Keratinocyte (primary cell): ENCODE measurements around the gene ZNF24.

Experiments used
- EZH2 ChIP-seq: IDR thresholded peaks from one replicate; pipeline ENCODE4 v1.6.1; 2012; ENCODE audit warnings: inconsistent platforms, mild to moderate bottlenecking, low read length, moderate library complexity
- TF ChIP-seq, protein P1 (sequence below), 3 experiments: IDR thresholded peaks in 1 of 3; conservative IDR thresholded peaks in 1 of 3; optimal IDR thresholded peaks in 1 of 3; 2 replicates in 2 of 3; 3 replicates in 1 of 3; pipeline versions ENCODE3 to v1.5.1; 2011; ENCODE audit warnings: low read length in 3 of 3, mild to moderate bottlenecking in 3 of 3, moderate library complexity in 2 of 3, control low read depth in 1 of 3, inconsistent platforms in 1 of 3; ENCODE audit not compliant: insufficient read depth in 2 of 3; ENCODE audit errors: extremely low read depth in 1 of 3

DNA sequence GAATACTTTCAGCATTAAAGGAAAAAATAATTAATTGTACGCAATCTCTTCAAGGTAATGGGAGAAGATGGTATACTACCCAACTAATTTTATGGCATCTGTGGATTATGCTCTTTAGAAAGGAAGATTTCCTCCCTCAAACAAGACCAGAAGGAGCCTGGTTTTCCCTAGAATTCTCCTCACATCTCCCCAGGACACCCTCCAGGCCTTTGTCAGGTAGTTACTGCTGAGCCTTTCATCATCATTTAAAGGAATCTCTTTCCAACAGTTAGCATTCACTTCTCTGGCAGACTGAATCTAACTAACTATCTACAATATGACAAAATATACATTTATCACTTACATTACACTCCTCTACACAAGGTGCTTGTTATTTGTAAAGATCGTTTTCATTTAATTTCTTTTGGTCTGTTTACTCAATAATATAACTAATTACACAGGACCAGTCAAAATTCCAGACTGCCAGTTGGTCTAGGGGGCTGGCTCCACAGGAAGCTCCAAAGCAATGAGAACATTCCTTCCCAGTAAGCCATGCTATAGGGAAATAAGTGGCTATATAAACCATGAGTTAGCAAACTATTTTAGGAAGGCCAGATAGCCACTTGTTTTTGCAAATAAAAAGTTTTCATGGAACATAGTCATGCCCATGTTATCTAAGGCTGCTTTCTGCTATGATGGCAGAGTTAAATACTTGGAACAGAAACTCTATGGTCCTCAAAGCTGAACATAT, 19.1 kb downstream of the ZNF24 start:
- TF ChIP-seq, protein P1, sequence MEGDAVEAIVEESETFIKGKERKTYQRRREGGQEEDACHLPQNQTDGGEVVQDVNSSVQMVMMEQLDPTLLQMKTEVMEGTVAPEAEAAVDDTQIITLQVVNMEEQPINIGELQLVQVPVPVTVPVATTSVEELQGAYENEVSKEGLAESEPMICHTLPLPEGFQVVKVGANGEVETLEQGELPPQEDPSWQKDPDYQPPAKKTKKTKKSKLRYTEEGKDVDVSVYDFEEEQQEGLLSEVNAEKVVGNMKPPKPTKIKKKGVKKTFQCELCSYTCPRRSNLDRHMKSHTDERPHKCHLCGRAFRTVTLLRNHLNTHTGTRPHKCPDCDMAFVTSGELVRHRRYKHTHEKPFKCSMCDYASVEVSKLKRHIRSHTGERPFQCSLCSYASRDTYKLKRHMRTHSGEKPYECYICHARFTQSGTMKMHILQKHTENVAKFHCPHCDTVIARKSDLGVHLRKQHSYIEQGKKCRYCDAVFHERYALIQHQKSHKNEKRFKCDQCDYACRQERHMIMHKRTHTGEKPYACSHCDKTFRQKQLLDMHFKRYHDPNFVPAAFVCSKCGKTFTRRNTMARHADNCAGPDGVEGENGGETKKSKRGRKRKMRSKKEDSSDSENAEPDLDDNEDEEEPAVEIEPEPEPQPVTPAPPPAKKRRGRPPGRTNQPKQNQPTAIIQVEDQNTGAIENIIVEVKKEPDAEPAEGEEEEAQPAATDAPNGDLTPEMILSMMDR (optimal IDR thresholded peaks at IDR 0.05 in 1 of 3, IDR thresholded peaks at IDR 0.05 in 1 of 3, conservative IDR thresholded peaks at IDR 0.05 in 1 of 3; ENCODE audit: extremely low read depth in 1 of 3, insufficient read depth in 2 of 3, low read length in 3 of 3) = no peak
- no peak for TF ChIP-seq EZH2
